ENCODE measurements around the gene ADGRA3. TPM values are rescaled to one million over a fixed set of nuclear protein-coding genes. Genes with fewer than 3 reads are reported as not detected.

The ADGRA3 gene
- total RNA-seq, 2 donors from 2014 or later, result 51.8 to 54.9 TPM

DNA sequence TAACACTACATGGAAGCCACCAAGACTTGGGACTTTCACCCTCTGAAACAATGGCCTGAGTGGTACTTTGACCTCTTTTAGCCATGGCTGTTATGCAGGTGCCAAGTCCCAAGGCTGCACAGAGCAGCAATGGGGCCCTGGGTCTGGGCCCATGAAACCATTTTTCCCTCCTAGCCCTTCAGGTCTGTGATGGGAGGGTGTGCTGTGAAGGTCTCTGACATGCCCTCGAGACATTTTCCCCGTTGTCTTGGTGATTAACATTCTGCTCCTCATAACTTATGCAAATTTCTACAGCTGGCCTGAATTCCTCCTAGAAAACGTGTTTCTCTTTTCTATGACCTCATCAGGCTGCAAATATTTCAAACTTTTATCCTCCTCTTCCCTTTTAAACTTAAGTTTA, 30.4 kb upstream of the ADGRA3 start:
- Mint-ChIP-seq H3K4me1 (no peaks in the 10 kb centered on the region), H3K36me3 (ENCODE audit: low read depth) (peaks cover 3% of the 10 kb centered on the region)

DNA sequence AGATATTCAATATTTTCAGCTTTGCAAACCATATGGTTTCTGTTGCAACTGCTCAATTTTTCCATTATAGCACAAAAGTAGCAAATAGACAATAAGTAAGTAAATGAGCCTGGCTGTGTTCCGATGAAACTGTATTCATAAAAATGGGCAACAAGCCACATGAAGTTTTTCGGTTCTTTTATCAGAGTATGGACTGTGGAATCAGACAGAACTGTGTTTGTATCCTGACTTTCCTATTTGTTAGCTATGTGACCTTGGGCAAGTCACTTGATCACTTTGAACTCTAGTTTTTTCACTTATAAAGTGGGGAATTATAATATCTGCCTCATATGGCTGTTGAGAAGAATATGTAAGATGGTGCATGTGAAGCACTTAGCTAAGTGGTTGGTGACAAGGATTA, 23.4 kb upstream of the ADGRA3 start:
- no peaks in the 10 kb centered on the region for H3K36me3 ChIP-seq (ENCODE audit: control insufficient read depth, insufficient read depth, low read length)
- Mint-ChIP-seq H3K4me1 (no peaks in the 10 kb centered on the region), H3K36me3 (ENCODE audit: low read depth) (peaks cover 1% of the 10 kb centered on the region), H3K27me3 (ENCODE audit: insufficient read depth) (no peaks in the 10 kb centered on the region), H3K27ac (no peak overlapping the region), H3K9me3 (peaks cover 23% of the 10 kb centered on the region), H3K4me3 (no peak overlapping the region)
- 94 to 100% methylated on average over 2 of the region's 2 CpGs for WGBS, 2 experiments (ENCODE audit: insufficient coverage in 1 of 2, insufficient read length in 1 of 2)
- DNase-seq, result no peak
- no peak for TF ChIP-seq CTCF (conservative IDR thresholded peaks at IDR 0.05)
- H3K9me3 ChIP-seq (ENCODE audit: control insufficient read depth, low read length), result peaks cover 21% of the 10 kb centered on the region
- no peaks in the 10 kb centered on the region for H3K27me3 ChIP-seq (ENCODE audit: control insufficient read depth, insufficient read depth, low read length, poor library complexity, severe bottlenecking)
- H3K4me3 ChIP-seq (ENCODE audit: low read length), result no peak overlapping the region
- H3K4me1 ChIP-seq (ENCODE audit: control insufficient read depth, insufficient read depth, low read length), result peaks cover 6% of the 10 kb centered on the region
- no peak overlapping the region for H3K9ac ChIP-seq (ENCODE audit: extremely low read depth, low read length, poor library complexity, severe bottlenecking)
- H3K27ac ChIP-seq (ENCODE audit: low read depth, low read length), result no peak overlapping the region

More for the DNA sequence above, 30.4 kb upstream of the ADGRA3 start:
- Histone ChIP-seq H3K4me3 (ENCODE audit: low read length) (no peak overlapping the region), H3K27ac (ENCODE audit: low read depth, low read length) (no peak overlapping the region), H3K36me3 (ENCODE audit: control insufficient read depth, insufficient read depth, low read length) (no peaks in the 10 kb centered on the region), H3K9me3 (ENCODE audit: control insufficient read depth, low read length) (peaks cover 19% of the 10 kb centered on the region), H3K9ac (ENCODE audit: extremely low read depth, low read length, poor library complexity, severe bottlenecking) (no peak overlapping the region), H3K4me1 (ENCODE audit: control insufficient read depth, insufficient read depth, low read length) (no peaks in the 10 kb centered on the region), H3K27me3 (ENCODE audit: control insufficient read depth, insufficient read depth, low read length, poor library complexity, severe bottlenecking) (no peaks in the 10 kb centered on the region)
- Mint-ChIP-seq H3K4me3 (no peak overlapping the region), H3K27me3 (ENCODE audit: insufficient read depth) (no peaks in the 10 kb centered on the region), H3K9me3 (peaks cover 24% of the 10 kb centered on the region), H3K27ac (no peak overlapping the region)
- TF ChIP-seq CTCF (conservative IDR thresholded peaks at IDR 0.05), result no peak
- 83 to 89% methylated on average over 3 of the region's 3 CpGs for WGBS, 2 experiments (ENCODE audit: insufficient coverage in 1 of 2, insufficient read length in 1 of 2)
- no peak for DNase-seq

- peaks cover 35% of the 10 kb centered on the region for H3K9me3 ChIP-seq (ENCODE audit: control insufficient read depth, low read length)
- no peak overlapping the region for H3K9ac ChIP-seq (ENCODE audit: extremely low read depth, low read length, poor library complexity, severe bottlenecking)
- peaks cover 1% of the 10 kb centered on the region for H3K36me3 Mint-ChIP-seq (ENCODE audit: low read depth)
- DNase-seq, result no peak
- peaks cover 36% of the 10 kb centered on the region for H3K9me3 Mint-ChIP-seq
- H3K4me1 Mint-ChIP-seq, result no peaks in the 10 kb centered on the region
- no peak overlapping the region for H3K27ac ChIP-seq (ENCODE audit: low read depth, low read length)
- no peaks in the 10 kb centered on the region for H3K36me3 ChIP-seq (ENCODE audit: control insufficient read depth, insufficient read depth, low read length)
- no peak overlapping the region for H3K4me3 ChIP-seq (ENCODE audit: low read length)
- H3K4me1 ChIP-seq (ENCODE audit: control insufficient read depth, insufficient read depth, low read length), result peaks cover 6% of the 10 kb centered on the region
- no peaks in the 10 kb centered on the region for H3K27me3 ChIP-seq (ENCODE audit: control insufficient read depth, insufficient read depth, low read length, poor library complexity, severe bottlenecking)
- no peak overlapping the region for H3K4me3 Mint-ChIP-seq
- no peak for TF ChIP-seq CTCF (conservative IDR thresholded peaks at IDR 0.05)
- H3K27me3 Mint-ChIP-seq (ENCODE audit: insufficient read depth), result no peaks in the 10 kb centered on the region
- H3K27ac Mint-ChIP-seq, result no peak overlapping the region
Observed at GRCh38 chr4:22537864-22538263, 22.0 kb upstream of the ADGRA3 start.
